NAMALWA (cell line): Measurements from ENCODE around the gene MSH5.
"Not testable (repeated sequence)": the region's sequence is repeated elsewhere in the genome, so short reads cannot be mapped to it uniquely, and the experiment has no call there.

Source experiments
- DNase-seq: peaks from one replicate; pipeline ENCODE4 v3.0.0-alpha.2; 2015; ENCODE audit warnings: low spot score

MSH5 gene

DNA sequence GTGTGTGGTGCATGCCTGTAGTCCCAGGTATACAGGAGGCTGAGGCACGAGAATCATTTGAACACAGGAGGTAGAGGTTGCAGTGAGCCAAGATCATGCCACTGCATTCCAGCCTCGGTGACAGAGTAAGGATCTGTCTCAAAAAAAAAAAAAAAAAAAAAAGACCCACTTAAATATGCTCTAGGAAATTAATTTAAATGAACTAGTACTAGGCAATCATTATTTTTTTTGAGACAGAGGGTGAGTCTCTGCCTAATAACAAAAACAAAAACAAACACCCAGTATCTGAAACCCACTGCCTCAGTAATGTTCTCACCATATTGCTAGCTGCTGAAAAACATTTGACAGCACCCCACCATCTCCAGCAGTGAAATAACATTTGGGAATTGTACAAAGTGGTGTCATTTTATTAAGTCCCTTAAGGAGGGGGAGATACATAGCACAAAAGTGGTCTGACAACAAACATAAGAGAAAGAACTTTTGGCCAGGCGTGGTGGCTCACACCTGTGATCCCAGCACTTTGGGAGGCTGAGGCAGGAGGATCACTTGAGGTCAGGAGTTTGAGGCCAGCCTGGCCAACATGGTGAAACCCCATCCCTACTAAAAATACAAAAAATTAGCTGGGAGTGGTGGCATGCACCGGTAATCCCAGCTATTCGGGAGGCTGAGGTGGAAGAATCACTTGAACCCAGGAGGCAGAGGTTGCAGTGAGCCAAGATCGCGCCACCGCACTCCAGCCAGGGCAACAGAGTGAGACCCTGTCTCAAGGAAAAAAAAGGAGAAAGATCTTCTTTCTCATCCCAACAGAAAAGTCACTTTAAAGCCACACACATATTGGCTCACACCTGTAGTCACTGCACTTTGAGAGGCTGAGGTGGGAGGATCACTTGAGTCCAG is 61.5 kb downstream of the MSH5 start:
- not testable (repeated sequence) for DNase-seq

DNA sequence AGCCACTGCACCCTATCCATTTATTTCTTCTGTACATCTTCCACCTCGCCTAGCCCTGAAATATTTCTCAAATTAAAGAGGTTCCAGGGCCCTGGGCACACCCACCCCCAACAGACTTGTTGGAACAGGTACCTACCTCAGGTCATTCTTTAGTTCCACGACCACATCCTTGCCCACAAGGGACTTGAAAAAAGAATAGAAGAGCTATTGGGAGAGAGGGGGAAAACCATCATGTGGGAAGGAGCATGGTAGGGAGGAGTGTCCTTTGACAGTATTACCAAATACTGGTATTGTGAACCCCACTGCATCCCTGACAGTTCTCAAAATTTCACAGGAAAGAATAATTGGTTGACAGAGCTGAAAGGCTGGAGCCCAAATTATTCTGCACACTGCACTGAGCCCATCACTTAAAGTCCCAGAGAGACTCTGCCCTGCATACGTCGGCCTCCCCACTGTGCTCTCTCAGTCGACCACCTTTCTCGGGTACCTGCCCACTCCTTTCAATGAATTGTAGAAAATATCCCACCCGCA is 66.2 kb downstream of the MSH5 start:
- DNase-seq, result no peak

GRCh38 chr6:31806470-31807272 is 66.9 kb downstream of the MSH5 start, which contains the start of gene LSM2:
Gene LSM2 (minus strand): TSS chr6:31806966. CDS start chr6:31806757, 209 bp downstream.
- DNase-seq, result peak; percentile 96

DNA sequence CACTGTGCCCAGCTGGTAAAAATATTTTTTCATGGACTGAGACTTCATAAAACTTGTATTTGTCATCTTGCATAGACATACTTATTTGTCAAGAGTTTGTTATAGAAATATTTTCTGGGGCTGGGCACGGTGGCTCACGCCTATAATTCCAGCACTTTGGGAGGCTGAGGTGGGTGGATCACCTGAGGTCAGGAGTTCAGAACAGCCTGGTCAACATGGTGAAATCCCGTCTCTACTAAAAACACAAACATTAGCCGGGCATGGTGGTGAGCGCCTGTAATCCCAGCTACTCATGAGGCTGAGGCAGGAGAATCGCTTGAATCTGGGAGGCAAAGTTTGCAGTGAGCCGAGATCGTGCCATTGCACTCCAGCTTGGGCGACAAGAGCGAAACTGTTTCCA is 68.8 kb downstream of the MSH5 start:
- not testable (repeated sequence) for DNase-seq

DNA sequence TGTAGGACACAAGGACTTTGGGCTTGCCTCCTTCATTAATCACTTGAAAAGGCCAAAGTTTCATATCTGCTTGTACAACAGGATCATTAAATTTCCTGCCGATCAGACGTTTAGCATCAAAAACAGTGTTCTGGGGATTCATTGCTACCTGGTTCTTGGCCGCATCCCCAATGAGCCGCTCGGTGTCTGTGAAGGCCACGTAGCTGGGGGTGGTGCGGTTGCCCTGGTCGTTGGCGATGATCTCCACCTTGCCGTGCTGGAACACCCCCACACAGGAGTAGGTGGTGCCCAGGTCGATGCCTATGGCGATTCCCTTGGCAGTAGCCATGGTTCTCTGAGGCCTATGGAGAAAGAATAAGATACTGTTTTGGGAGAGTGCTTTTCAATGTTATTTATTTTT is 71.8 kb downstream of the MSH5 start:
- DNase-seq, result no peak
